ENCODE measurements around the gene ANKRD35.

DNA sequence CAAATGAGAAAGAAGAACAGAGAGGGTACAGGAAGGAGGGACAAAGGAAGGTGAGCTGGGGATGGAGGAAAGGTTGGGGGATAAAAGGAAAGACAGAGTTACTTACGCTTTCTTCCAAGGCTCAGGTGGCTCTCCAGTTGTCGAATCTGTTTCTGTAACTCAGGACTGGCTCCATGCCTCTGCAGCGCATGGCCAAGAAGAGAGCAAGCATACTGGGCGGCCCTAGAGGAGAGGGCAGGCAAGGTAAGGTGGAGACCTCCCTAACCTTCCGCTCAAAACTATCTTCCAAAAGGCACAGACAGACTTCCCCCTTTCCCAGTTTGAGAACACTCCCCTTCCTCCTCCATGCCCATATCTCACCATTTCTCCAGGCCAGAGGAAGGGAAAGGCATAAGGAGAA, 31.9 kb upstream of the ANKRD35 start:
- TF ChIP-seq TEAD4 (IDR thresholded peaks at IDR 0.05; ENCODE audit: borderline replicate concordance, insufficient read depth) (no peak), YY1 (IDR thresholded peaks at IDR 0.05; ENCODE audit: low read depth) (no peak), RFX5 (IDR thresholded peaks at IDR 0.05; ENCODE audit: low read length) (no peak), RXRA (IDR thresholded peaks at IDR 0.05; ENCODE audit: borderline replicate concordance, low read depth) (no peak)
- TF ChIP-seq, protein P1, sequence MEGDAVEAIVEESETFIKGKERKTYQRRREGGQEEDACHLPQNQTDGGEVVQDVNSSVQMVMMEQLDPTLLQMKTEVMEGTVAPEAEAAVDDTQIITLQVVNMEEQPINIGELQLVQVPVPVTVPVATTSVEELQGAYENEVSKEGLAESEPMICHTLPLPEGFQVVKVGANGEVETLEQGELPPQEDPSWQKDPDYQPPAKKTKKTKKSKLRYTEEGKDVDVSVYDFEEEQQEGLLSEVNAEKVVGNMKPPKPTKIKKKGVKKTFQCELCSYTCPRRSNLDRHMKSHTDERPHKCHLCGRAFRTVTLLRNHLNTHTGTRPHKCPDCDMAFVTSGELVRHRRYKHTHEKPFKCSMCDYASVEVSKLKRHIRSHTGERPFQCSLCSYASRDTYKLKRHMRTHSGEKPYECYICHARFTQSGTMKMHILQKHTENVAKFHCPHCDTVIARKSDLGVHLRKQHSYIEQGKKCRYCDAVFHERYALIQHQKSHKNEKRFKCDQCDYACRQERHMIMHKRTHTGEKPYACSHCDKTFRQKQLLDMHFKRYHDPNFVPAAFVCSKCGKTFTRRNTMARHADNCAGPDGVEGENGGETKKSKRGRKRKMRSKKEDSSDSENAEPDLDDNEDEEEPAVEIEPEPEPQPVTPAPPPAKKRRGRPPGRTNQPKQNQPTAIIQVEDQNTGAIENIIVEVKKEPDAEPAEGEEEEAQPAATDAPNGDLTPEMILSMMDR (IDR thresholded peaks at IDR 0.05) = no peak
